Colon (tissue), 2 donors: ENCODE results near the gene LPGAT1.
"Not testable (repeated sequence)": the region's sequence is repeated elsewhere in the genome, so short reads cannot be mapped to it uniquely, and the experiment has no call there.

Experiments
- FAIRE-seq: peaks from 2 replicates; lab custom pipeline; 2012; peaks lifted over from hg19 to GRCh38; lab: Jason Lieb, UNC
- donor health status: control.
- donor health status: control.

The LPGAT1 gene

GRCh38 chr1:211830328-211831142 lies at the start of gene LPGAT1:
LPGAT1 (minus strand) TSS chr1:211830763; CDS start chr1:211829296, 1,467 bp downstream.
- no peak for FAIRE-seq

GRCh38 chr1:211879475-211879874 lies 48.9 kb upstream of the LPGAT1 start:
- no peak for FAIRE-seq

GRCh38 chr1:211876851-211877590 lies 46.5 kb upstream of the LPGAT1 start:
- no peak for FAIRE-seq

GRCh38 chr1:211875541-211875940 lies 45.0 kb upstream of the LPGAT1 start:
- no peak for FAIRE-seq

- no peak for FAIRE-seq
Observed at GRCh38 chr1:211874521-211875347, 44.2 kb upstream of the LPGAT1 start.

- FAIRE-seq: not testable (repeated sequence)
Observed at GRCh38 chr1:211873731-211874130, 43.2 kb upstream of the LPGAT1 start.

GRCh38 chr1:211870156-211870555 lies 39.6 kb upstream of the LPGAT1 start:
- no peak for FAIRE-seq

GRCh38 chr1:211865180-211865579 lies 34.6 kb upstream of the LPGAT1 start:
- no peak for FAIRE-seq

- no peak for FAIRE-seq
Observed at GRCh38 chr1:211859405-211859804, 28.8 kb upstream of the LPGAT1 start.

GRCh38 chr1:211851174-211851573 lies 20.6 kb upstream of the LPGAT1 start:
- FAIRE-seq: no peak

GRCh38 chr1:211843507-211844298 lies 13.1 kb upstream of the LPGAT1 start:
- FAIRE-seq: no peak

- FAIRE-seq: no peak
Observed at GRCh38 chr1:211843018-211843417, 12.5 kb upstream of the LPGAT1 start.

GRCh38 chr1:211842518-211842917 lies 12.0 kb upstream of the LPGAT1 start:
- FAIRE-seq: no peak

GRCh38 chr1:211839106-211839505 lies 8.5 kb upstream of the LPGAT1 start:
- FAIRE-seq: no peak

GRCh38 chr1:211833174-211833820 lies 2.7 kb upstream of the LPGAT1 start:
- no peak for FAIRE-seq

- no peak for FAIRE-seq
Observed at GRCh38 chr1:211832661-211833060, 2.1 kb upstream of the LPGAT1 start.

- FAIRE-seq: no peak
Observed at GRCh38 chr1:211831558-211832323, 1.2 kb upstream of the LPGAT1 start.

GRCh38 chr1:211830055-211830327 lies 572 bp downstream of the LPGAT1 start:
- no peak for FAIRE-seq

GRCh38 chr1:211829343-211830054 lies 1.1 kb downstream of the LPGAT1 start:
- no peak for FAIRE-seq
